Lower leg skin (tissue), 3 donors: ENCODE measurements around the gene NAV2.

ENCODE experiments used
- POLR2A ChIP-seq, 2 donors: fragments of 450-650 bp; IDR thresholded peaks; one replicate each; pipeline ENCODE4 v1.6.1; 2016 to 2017; ENCODE audit warnings: antibody characterized with exemption in 2 of 2, mild to moderate bottlenecking in 1 of 2, moderate library complexity in 1 of 2
- TF ChIP-seq, protein P1 (sequence below), 3 donors: fragments of 450-650 bp; IDR thresholded peaks; one replicate each; pipeline ENCODE4 v1.5.1; 2016; ENCODE audit warnings: antibody characterized with exemption in 3 of 3, mild to moderate bottlenecking in 3 of 3, moderate library complexity in 2 of 3

DNA sequence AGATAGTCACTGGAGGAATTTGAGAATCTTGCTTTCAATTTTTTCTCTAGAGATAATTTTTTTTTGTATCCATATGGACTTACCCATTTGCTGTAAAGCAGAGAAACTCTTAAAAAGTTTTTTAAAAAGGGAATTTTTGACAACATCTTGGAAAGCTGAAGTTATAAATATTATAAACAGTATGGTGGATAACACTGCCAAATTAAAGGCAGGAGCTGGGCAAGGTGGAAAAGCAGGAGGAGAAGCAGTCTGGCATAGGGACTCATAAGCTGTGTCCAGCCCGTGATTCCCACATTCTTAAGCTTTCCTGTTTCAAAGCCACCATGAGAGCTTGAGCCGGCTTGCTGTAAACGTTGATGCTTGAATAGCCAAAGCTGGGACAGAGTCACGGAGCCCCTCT lies 149.5 kb downstream of the NAV2 start:
- TF ChIP-seq, protein P1, sequence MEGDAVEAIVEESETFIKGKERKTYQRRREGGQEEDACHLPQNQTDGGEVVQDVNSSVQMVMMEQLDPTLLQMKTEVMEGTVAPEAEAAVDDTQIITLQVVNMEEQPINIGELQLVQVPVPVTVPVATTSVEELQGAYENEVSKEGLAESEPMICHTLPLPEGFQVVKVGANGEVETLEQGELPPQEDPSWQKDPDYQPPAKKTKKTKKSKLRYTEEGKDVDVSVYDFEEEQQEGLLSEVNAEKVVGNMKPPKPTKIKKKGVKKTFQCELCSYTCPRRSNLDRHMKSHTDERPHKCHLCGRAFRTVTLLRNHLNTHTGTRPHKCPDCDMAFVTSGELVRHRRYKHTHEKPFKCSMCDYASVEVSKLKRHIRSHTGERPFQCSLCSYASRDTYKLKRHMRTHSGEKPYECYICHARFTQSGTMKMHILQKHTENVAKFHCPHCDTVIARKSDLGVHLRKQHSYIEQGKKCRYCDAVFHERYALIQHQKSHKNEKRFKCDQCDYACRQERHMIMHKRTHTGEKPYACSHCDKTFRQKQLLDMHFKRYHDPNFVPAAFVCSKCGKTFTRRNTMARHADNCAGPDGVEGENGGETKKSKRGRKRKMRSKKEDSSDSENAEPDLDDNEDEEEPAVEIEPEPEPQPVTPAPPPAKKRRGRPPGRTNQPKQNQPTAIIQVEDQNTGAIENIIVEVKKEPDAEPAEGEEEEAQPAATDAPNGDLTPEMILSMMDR (IDR thresholded peaks at IDR 0.05): no peak
- no peak for TF ChIP-seq POLR2A (IDR thresholded peaks at IDR 0.05)
